Coronary artery (tissue), 2 donors: ENCODE measurements around the gene SLC11A2.
"Not testable (repeated sequence)": the region's sequence is repeated elsewhere in the genome, so short reads cannot be mapped to it uniquely, and the experiment has no call there.

Source experiments
- DNase-seq: peaks from one replicate; pipeline ENCODE4 v3.0.0-alpha.2; 2017; ENCODE audit warnings: low spot score
- H3K27ac ChIP-seq, 2 donors: fragments of 200-600 bp; sonication (generic); one replicate each; pipeline ENCODE4 v1.5.1; 2016 to 2019
- H3K4me3 ChIP-seq: fragments of 200-600 bp; sonication (generic); 2 replicates; pipeline ENCODE4 v1.5.1; 2016; ENCODE audit warnings: mild to moderate bottlenecking, moderate library complexity
- TF ChIP-seq, protein P1 (sequence below): fragments of 200-600 bp; sonication (generic); IDR thresholded peaks from one replicate; pipeline ENCODE4 v1.5.1; 2019; ENCODE audit warnings: antibody characterized with exemption

SLC11A2 gene

DNA sequence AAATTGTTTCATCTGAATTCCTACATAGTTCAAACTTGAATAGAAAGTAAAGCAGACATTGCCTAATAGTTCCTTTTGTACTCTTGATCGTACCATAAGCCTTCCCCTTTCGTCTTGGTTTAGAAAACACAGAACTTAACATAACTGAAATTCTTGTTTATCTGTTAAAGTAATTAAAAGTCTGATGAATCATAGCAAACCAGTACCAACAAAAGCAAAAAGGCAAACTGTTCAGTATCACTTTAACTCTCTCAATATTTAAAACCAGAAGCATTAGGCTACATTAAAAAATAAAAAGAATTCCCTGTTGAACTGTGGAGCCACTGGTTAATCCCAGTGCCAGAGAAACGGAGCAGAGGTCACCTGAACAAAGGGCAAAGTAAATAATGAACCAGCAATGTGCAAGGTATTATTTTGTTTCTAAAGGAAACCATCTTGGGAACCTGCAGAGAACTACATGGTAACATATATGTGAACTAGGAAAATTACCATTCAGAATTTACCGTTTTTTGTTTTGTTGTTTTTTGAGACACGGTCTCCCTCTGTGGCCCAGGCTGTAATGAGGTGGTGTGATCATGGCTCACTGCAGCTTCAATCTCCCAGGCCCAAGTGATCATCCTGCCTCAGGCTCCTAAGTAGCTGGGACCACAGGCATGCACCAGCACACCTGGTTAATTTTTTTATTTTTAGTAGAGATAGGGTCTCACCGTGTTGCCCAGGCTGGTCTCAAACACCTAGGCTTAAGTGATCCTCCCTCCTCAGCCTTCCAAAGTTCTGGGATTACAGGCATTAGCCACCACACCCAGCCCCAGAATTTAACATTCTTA lies 91.0 kb downstream of the SLC11A2 start:
- DNase-seq = no peak
- H3K27ac ChIP-seq = peak overlapping the region; percentile 56 to 86
- TF ChIP-seq, protein P1, sequence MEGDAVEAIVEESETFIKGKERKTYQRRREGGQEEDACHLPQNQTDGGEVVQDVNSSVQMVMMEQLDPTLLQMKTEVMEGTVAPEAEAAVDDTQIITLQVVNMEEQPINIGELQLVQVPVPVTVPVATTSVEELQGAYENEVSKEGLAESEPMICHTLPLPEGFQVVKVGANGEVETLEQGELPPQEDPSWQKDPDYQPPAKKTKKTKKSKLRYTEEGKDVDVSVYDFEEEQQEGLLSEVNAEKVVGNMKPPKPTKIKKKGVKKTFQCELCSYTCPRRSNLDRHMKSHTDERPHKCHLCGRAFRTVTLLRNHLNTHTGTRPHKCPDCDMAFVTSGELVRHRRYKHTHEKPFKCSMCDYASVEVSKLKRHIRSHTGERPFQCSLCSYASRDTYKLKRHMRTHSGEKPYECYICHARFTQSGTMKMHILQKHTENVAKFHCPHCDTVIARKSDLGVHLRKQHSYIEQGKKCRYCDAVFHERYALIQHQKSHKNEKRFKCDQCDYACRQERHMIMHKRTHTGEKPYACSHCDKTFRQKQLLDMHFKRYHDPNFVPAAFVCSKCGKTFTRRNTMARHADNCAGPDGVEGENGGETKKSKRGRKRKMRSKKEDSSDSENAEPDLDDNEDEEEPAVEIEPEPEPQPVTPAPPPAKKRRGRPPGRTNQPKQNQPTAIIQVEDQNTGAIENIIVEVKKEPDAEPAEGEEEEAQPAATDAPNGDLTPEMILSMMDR = no peak
- peak overlapping the region; percentile 49 for H3K4me3 ChIP-seq

DNA sequence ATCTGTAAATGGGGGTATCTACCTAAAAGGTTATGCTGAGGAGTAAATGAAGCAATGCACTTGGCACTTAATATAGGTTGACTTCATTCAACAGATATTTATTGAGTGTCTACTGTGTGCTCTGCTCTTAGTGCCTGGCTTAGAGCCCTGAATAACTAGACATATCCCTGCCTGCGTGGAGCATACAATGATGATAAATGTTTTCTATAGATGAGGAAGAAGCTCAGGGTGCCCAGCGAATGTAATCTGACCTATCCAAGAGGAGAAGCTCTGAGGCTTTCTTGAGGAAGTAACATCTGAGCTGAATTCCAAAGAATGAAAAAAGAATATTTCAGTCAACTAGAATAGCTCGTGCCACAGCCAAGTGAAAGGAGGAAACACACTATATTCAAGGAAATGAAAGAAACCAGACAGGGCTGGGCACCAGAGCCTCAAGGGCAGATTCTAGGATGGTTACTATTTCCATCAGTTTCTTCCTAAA lies 91.8 kb downstream of the SLC11A2 start:
- DNase-seq = no peak
- TF ChIP-seq, protein P1 = no peak
- Histone ChIP-seq H3K4me3 (peak overlapping the region; percentile 49), H3K27ac (peak overlapping the region; percentile 56 to 86)

DNA sequence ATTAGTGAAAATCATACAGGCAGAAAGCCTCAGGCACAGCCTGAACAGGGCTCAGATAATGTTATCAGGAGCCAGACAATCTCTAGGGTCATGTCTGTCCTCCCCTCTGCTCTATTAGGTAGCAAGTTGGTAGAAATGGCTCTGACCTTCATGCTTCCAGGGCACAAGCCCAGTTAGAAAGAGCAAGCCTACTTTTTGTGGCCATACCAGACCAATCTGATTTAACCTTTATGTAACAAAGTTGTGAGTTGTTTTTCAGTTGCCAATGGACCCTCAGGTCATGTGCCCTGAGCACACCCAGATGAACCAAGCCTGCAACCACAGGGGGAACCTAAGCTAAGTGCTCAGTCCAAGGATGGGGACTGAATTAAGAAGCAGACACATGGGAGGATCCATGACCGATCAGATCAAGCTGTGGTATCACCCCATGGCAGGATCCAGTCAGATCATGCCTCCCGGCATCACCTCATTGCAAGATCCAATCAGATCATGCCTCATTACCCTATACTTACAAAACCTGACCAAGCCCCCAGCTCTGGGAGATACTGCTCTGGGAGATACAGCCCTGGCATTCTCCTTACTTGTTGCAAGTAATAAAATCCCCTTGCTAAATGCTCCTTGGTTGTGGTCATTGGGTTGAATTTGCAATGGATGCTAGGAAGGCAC lies 92.6 kb downstream of the SLC11A2 start:
- peak overlapping the region; percentile 49 for H3K4me3 ChIP-seq
- TF ChIP-seq, protein P1 = no peak
- peak overlapping the region; percentile 18 to 86 for H3K27ac ChIP-seq
- DNase-seq = no peak

DNA sequence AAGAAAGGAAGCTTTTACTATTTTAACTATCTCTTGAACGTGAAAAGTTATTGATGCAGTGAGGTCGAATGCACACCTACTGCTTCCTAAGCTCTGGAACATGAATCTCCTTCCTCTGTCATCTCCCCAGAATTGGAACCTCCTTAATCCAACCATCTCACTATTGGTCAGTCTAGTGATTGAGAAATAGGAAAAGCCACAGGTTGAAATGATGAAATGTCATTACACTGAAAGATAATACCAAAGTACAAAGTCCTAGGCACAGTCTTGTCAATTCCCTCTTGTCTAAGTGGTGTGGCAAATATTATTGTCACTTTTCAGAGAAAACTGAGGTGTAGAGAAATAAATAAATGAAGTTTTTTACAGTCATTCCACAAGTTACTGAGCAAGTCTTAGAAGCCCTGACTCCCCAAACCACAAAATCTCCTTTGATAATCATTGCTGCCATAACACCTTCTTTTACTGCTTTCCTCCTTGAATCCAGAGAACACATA lies 93.3 kb downstream of the SLC11A2 start:
- no peak for DNase-seq
- peak overlapping the region in 1 of 2 donors; percentile 86 for H3K27ac ChIP-seq
- H3K4me3 ChIP-seq = no peak overlapping the region
- TF ChIP-seq, protein P1 = no peak

DNA sequence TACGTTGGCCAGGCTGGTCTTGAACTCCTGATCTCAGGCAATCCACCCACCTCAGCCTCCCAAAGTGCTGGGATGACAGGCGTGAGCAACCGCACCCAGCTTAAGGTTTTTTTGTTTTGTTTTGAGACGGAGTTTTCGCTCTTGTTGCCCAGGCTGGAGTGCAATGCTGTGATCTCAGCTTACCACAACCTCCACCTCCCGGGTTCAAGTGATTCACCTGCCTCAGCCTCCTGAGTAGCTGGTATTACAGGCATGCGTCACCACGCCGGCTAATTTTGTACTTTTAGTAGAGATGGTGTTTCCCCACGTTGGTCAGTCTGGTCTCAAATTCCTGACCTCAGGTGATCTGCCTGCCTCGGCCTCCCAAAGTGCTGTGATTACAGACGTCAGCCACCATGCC lies 95.7 kb downstream of the SLC11A2 start:
- not testable (repeated sequence) for H3K4me3 ChIP-seq, H3K27ac ChIP-seq, DNase-seq

DNA sequence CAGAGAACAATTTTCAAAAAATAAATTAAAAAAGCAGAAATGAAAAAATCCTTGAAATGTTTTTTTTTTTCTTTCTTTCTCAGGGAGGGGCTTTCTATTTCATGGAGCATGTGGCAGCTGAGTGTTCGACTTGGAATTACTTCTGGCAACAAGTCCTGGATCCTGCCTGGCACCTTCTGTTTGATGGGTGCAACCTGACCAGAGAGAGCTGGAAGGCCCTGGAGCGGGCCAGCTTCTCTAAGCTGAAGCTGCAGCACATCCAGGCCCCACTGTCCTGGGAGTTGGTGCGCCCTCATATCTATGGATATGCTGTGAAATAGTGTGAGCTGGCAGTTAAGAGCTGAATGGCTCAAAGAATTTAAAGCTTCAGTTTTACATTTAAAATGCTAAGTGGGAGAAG lies 96.4 kb downstream of the SLC11A2 start:
- no peak for DNase-seq
- no peak overlapping the region for H3K27ac ChIP-seq
- H3K4me3 ChIP-seq = peak overlapping the region; percentile 95
- TF ChIP-seq, protein P1 = no peak
